Natural killer cell treated with Interleukin-12 subunit alpha and Interleukin-12 subunit beta and Interleukin-15 and Interleukin-18, amount 100 ng/mL, for 72 hours (primary cell): ENCODE data around the gene CASP8AP2. TPM values are rescaled to one million over a fixed set of nuclear protein-coding genes. Genes with fewer than 3 reads are reported as not detected.
"Not testable (repeated sequence)": the region's sequence is repeated elsewhere in the genome, so short reads cannot be mapped to it uniquely, and the experiment has no call there.

Experiments used
- ATAC-seq, 2 donors: fragments of 150-1000 bp; cut with Tn5 transposase in 1 of 2; sonication (Bioruptor Pico), chemical (Tn5 transposase) in 1 of 2; 2 replicates each; pipeline ENCODE4 v1.10.0; 2021
- DNase-seq: peaks from one replicate; pipeline ENCODE4 v3.0.0; 2022; ENCODE audit warnings: low spot score
- H3K27ac Mint-ChIP-seq, 2 donors: 1 replicate in 1 of 2; 2 replicates in 1 of 2; pipeline ENCODE4 v1.8.0; 2022; ENCODE audit warnings: mixed read lengths in 2 of 2, mild to moderate bottlenecking in 1 of 2, moderate library complexity in 1 of 2
- H3K27me3 Mint-ChIP-seq, 2 donors: 1 replicate in 1 of 2; 2 replicates in 1 of 2; pipeline ENCODE4 v1.8.0; 2022; ENCODE audit warnings: mixed read lengths in 2 of 2
- H3K36me3 Mint-ChIP-seq: one replicate; pipeline ENCODE4 v1.8.0; 2022; ENCODE audit warnings: mixed read lengths
- H3K4me1 Mint-ChIP-seq, 2 donors: 1 replicate in 1 of 2; 2 replicates in 1 of 2; pipeline ENCODE4 v1.8.0; 2022; ENCODE audit warnings: low read depth in 2 of 2, mixed read lengths in 2 of 2, mild to moderate bottlenecking in 1 of 2
- H3K4me3 Mint-ChIP-seq: one replicate; pipeline ENCODE4 v1.8.0; 2022; ENCODE audit warnings: mixed read lengths
- H3K9me3 Mint-ChIP-seq: 2 replicates; pipeline ENCODE4 v1.8.0; 2022; ENCODE audit warnings: mixed read lengths
- total RNA-seq, 2 donors: library from RNA; stranded (reverse); gene quantifications; one replicate each; pipeline ENCODE4 v1.2.3, GENCODE V29; 2022

The CASP8AP2 gene
- total RNA-seq, 2 donors from 2014 or later, result 20.3 to 33.1 TPM

DNA sequence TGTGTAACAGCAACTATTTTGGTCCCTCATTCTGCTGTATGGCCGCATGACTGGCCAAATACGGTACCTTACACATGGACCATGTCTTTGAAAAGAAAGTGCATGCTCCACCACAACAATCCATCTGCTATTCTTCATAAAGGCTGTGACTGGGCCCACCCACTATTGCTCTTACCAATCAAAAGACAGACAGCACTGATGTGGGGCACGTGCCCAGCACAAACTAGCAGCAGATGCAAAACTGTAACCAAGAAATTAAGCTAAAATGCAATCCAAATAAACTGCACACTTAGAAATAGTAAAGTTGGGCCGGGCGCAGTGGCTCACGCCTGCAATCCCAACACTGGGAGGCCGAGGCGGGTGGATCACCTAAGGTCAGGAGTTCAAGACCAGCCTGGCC, 30.6 kb upstream of the CASP8AP2 start:
- Mint-ChIP-seq H3K4me3 (no peak overlapping the region), H3K9me3 (no peaks in the 10 kb centered on the region), H3K36me3 (peaks cover 9% of the 10 kb centered on the region), H3K27me3 (no peaks in the 10 kb centered on the region), H3K4me1 (peaks cover 13 to 15% of the 10 kb centered on the region in 2 donors), H3K27ac (no peak overlapping the region)
- DNase-seq (no peak), ATAC-seq (no peak)

GRCh38 chr6:89799756-89800155, 29.9 kb upstream of the CASP8AP2 start:
- Mint-ChIP-seq H3K27me3 (no peaks in the 10 kb centered on the region), H3K4me1 (peaks cover 7 to 10% of the 10 kb centered on the region in 2 donors), H3K27ac (no peak overlapping the region), H3K9me3 (no peaks in the 10 kb centered on the region), H3K36me3 (peaks cover 9% of the 10 kb centered on the region), H3K4me3 (no peak overlapping the region)
- ATAC-seq (no peak), DNase-seq (no peak)

- no peak overlapping the region for H3K4me3 Mint-ChIP-seq
- no peak for DNase-seq
- no peaks in the 10 kb centered on the region for H3K27me3 Mint-ChIP-seq
- peaks cover 0 to 3% of the 10 kb centered on the region in 2 donors for H3K4me1 Mint-ChIP-seq
- H3K36me3 Mint-ChIP-seq, result peaks cover 4% of the 10 kb centered on the region
- no peak for ATAC-seq
- H3K9me3 Mint-ChIP-seq, result no peaks in the 10 kb centered on the region
- no peak overlapping the region for H3K27ac Mint-ChIP-seq
Measured at GRCh38 chr6:89803271-89803670, 26.4 kb upstream of the CASP8AP2 start.

DNA sequence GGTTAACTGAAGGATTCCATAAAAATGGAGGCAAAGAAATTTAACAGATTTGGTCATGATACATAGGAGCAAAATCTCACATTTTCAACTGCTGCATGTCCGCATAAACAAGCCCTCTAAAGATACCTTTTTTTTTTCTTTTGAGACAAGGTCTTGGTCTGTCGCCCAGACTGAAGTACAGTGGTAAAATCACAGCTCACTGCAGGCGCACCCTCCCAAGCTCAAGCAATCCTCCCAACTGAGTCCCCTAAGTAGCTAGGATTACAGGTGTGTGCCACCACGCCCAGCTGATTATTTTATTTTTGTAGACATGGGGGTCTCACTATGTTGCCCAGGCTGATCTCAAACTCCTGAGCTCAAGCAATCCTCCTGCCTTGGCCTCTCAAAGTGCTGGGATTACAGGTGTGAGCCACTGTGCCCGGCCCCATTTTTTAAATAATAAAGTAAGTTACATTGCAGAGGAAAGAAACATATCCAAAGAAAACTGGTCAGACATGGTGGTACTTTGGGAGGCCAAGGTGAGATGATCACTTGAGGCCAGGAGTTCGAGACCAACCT, 23.8 kb upstream of the CASP8AP2 start:
- Mint-ChIP-seq H3K4me1 (peaks cover 0 to 4% of the 10 kb centered on the region in 2 donors), H3K36me3 (no peaks in the 10 kb centered on the region), H3K27ac (no peak overlapping the region), H3K4me3 (no peak overlapping the region), H3K9me3 (no peaks in the 10 kb centered on the region), H3K27me3 (no peaks in the 10 kb centered on the region)
- DNase-seq (no peak), ATAC-seq (no peak)

GRCh38 chr6:89807581-89807980, 22.1 kb upstream of the CASP8AP2 start:
- Mint-ChIP-seq H3K27ac (no peak overlapping the region), H3K36me3 (no peaks in the 10 kb centered on the region), H3K4me1 (peaks cover 0 to 4% of the 10 kb centered on the region in 2 donors), H3K27me3 (no peaks in the 10 kb centered on the region), H3K4me3 (no peak overlapping the region), H3K9me3 (no peaks in the 10 kb centered on the region)
- DNase-seq, result no peak
- ATAC-seq, result no peak

DNA sequence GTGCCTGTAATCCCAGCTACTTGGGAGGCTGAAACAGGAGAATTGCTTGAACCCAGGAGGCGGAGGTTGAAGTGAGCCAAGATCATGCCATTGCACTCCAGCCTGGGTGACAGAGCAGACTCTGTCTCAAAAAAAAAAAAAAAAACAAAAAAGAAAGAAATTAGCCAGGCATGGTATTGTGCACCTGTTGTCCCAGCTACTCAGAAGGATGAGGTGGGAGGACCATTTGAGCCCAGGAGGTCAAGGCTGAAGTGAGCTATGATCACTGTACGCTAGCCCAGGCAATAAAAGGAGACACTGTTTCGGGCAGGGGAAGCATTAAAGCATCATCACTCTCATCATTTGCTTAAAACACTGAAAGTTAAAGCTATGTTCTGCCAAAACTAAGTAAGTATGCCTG, 16.3 kb upstream of the CASP8AP2 start:
- not testable (repeated sequence) for H3K36me3 Mint-ChIP-seq

GRCh38 chr6:89817481-89817880, 12.2 kb upstream of the CASP8AP2 start:
- H3K36me3 Mint-ChIP-seq, result peaks cover 6% of the 10 kb centered on the region
- peaks cover 24 to 30% of the 10 kb centered on the region in 2 donors for H3K4me1 Mint-ChIP-seq
- DNase-seq (no peak), ATAC-seq (no peak)
- no peaks in the 10 kb centered on the region for H3K27me3 Mint-ChIP-seq
- H3K4me3 Mint-ChIP-seq, result peak overlapping the region; percentile 74
- H3K9me3 Mint-ChIP-seq, result no peaks in the 10 kb centered on the region
- H3K27ac Mint-ChIP-seq, result peak overlapping the region in 1 of 2 donors; percentile 29

More for the DNA sequence above, 16.3 kb upstream of the CASP8AP2 start:
- not testable (repeated sequence) for H3K27me3 Mint-ChIP-seq, H3K27ac Mint-ChIP-seq, ATAC-seq, DNase-seq, H3K4me3 Mint-ChIP-seq, H3K9me3 Mint-ChIP-seq
- peaks cover 9 to 11% of the 10 kb centered on the region in 2 donors for H3K4me1 Mint-ChIP-seq

- H3K4me3 Mint-ChIP-seq, result peak overlapping the region; percentile 98
- H3K4me1 Mint-ChIP-seq, result peaks cover 24 to 30% of the 10 kb centered on the region in 2 donors
- no peaks in the 10 kb centered on the region for H3K27me3 Mint-ChIP-seq
- no peaks in the 10 kb centered on the region for H3K9me3 Mint-ChIP-seq
- ATAC-seq (peak in 1 of 2 donors; percentile 27), DNase-seq (no peak)
- H3K27ac Mint-ChIP-seq, result peak overlapping the region; percentile 96
- peaks cover 6% of the 10 kb centered on the region for H3K36me3 Mint-ChIP-seq
Measured at GRCh38 chr6:89818977-89819335, 10.7 kb upstream of the CASP8AP2 start.

DNA sequence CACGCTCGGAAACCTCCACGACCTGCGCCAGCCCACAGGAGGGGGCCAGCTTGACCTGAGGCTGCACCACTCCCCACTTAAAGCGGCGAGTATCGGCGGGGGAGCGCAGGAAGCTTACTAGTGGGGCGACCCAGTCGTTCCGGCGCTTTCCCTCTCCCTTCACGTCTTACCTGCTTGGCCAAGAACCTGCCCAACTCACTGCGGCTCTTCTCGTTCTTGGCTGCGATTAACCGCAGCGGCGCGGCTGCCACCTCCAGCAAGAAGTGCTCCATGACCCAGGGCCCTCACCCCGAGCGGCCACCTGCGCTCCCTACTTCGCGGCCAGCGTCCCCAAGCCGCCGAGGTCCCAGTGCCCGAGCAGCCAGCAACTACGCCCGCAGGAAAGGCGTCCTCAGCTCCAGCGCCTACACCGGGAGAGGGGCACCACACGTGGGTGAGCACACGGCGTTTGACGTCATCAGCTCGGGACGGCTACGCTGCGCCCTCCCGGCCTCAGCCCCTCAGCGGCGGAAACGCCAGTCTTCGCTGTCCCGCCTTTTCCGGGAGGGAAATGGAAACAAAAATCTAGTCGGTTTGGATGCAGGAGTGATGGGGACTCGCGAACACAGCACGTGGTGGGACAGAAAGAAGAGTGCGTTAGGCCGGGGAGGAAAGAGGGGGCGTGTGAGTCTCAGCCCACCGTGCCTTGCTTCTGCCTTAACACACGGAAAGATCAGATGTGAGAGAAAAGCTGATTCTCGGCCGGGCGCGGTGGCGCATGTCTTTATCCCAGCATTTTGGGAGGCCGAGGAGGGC, 10.1 kb upstream of the CASP8AP2 start, which contains the start of gene MDN1:
Gene MDN1 (minus strand): TSS at position 459 of the 795 bp plus-strand sequence. CDS start 187 bp downstream, at position 272.
- DNase-seq, result peak; percentile 91
- Mint-ChIP-seq H3K9me3 (no peaks in the 10 kb centered on the region), H3K36me3 (peaks cover 6% of the 10 kb centered on the region), H3K27me3 (no peaks in the 10 kb centered on the region), H3K27ac (peak within 1 kb of the TSS; percentile 96), H3K4me3 (peak within 1 kb of the TSS; percentile 98), H3K4me1 (peaks cover 19 to 30% of the 10 kb centered on the region in 2 donors)
- peak; percentile 98 to 99 for ATAC-seq

- H3K4me1 Mint-ChIP-seq, result peaks cover 10 to 16% of the 10 kb centered on the region in 2 donors
- no peaks in the 10 kb centered on the region for H3K27me3 Mint-ChIP-seq
- no peak for DNase-seq
- no peak overlapping the region for H3K27ac Mint-ChIP-seq
- H3K9me3 Mint-ChIP-seq, result no peaks in the 10 kb centered on the region
- H3K4me3 Mint-ChIP-seq, result no peak overlapping the region
- ATAC-seq, result no peak
- no peaks in the 10 kb centered on the region for H3K36me3 Mint-ChIP-seq
Measured at GRCh38 chr6:89826029-89826528, 3.6 kb upstream of the CASP8AP2 start.

DNA sequence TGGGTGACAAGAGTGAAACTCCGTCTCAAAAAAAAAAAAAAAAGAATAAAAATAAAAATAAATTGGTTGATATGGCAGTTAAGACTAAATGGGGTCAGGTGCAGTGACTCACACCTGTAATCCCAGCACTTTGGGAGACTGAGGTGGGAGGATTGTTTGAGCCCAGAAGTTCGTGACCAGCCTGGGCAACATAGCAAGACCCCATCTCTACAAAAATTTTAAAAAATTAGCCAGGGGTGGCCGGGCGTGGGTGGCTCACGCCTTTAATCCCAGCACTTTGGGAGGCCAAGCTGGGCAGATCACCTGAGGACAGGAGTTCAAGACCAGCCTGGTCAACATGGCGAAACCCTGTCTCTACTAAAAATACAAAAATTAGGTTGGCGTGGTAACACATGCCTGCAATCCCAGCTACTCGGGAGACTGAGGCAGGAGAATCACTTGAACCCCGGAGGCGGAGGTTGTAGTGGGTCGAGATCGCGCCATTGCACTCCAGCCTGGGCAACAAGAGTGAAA, 1.1 kb upstream of the CASP8AP2 start:
- DNase-seq, result not testable (repeated sequence)

GRCh38 chr6:89828988-89829471, 650 bp upstream of the CASP8AP2 start:
- ATAC-seq, result peak; percentile 17 to 40
- Mint-ChIP-seq H3K27me3 (no peaks in the 10 kb centered on the region), H3K4me1 (peaks cover 19 to 23% of the 10 kb centered on the region in 2 donors), H3K4me3 (peak overlapping the region; percentile 94), H3K9me3 (no peaks in the 10 kb centered on the region), H3K36me3 (peaks cover 6% of the 10 kb centered on the region), H3K27ac (peak overlapping the region; percentile 83 to 98)
- DNase-seq, result no peak

More for the DNA sequence above, 1.1 kb upstream of the CASP8AP2 start:
- H3K9me3 Mint-ChIP-seq, H3K36me3 Mint-ChIP-seq, ATAC-seq, H3K27me3 Mint-ChIP-seq: not testable (repeated sequence)
- peak overlapping the region; percentile 83 to 98 for H3K27ac Mint-ChIP-seq
- peaks cover 18 to 23% of the 10 kb centered on the region in 2 donors for H3K4me1 Mint-ChIP-seq
- H3K4me3 Mint-ChIP-seq, result peak overlapping the region; percentile 94

- Mint-ChIP-seq H3K36me3 (peaks cover 6% of the 10 kb centered on the region), H3K4me3 (peak overlapping the region; percentile 94), H3K27ac (peak overlapping the region; percentile 83 to 98), H3K9me3 (no peaks in the 10 kb centered on the region), H3K4me1 (peaks cover 25 to 29% of the 10 kb centered on the region in 2 donors), H3K27me3 (no peaks in the 10 kb centered on the region)
- DNase-seq (no peak), ATAC-seq (no peak)
Measured at GRCh38 chr6:89830170-89830809, 610 bp downstream of the CASP8AP2 start.
